ENCODE results near the gene SLK.

The SLK gene

GRCh38 chr10:104038537-104038936, 71.6 kb downstream of the SLK start:
- no peak overlapping the region for H3K4me3 ChIP-seq (ENCODE audit: low read length)
- no peak for DNase-seq (ENCODE audit: low read depth)
- TF ChIP-seq, protein P1, sequence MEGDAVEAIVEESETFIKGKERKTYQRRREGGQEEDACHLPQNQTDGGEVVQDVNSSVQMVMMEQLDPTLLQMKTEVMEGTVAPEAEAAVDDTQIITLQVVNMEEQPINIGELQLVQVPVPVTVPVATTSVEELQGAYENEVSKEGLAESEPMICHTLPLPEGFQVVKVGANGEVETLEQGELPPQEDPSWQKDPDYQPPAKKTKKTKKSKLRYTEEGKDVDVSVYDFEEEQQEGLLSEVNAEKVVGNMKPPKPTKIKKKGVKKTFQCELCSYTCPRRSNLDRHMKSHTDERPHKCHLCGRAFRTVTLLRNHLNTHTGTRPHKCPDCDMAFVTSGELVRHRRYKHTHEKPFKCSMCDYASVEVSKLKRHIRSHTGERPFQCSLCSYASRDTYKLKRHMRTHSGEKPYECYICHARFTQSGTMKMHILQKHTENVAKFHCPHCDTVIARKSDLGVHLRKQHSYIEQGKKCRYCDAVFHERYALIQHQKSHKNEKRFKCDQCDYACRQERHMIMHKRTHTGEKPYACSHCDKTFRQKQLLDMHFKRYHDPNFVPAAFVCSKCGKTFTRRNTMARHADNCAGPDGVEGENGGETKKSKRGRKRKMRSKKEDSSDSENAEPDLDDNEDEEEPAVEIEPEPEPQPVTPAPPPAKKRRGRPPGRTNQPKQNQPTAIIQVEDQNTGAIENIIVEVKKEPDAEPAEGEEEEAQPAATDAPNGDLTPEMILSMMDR (IDR thresholded peaks at IDR 0.05; ENCODE audit: insufficient read depth, low read depth, low read length, missing control alignments): no peak

GRCh38 chr10:104038958-104039752, 72.2 kb downstream of the SLK start:
- H3K4me3 ChIP-seq (ENCODE audit: low read length): no peak overlapping the region
- no peak for DNase-seq (ENCODE audit: low read depth)
- TF ChIP-seq, protein P1 (IDR thresholded peaks at IDR 0.05; ENCODE audit: insufficient read depth, low read depth, low read length, missing control alignments): no peak

GRCh38 chr10:104040382-104040781, 73.4 kb downstream of the SLK start:
- TF ChIP-seq, protein P1 (IDR thresholded peaks at IDR 0.05; ENCODE audit: insufficient read depth, low read depth, low read length, missing control alignments): no peak
- H3K4me3 ChIP-seq (ENCODE audit: low read length): no peak overlapping the region

GRCh38 chr10:104040862-104041789, 74.2 kb downstream of the SLK start:
- no peak overlapping the region for H3K4me3 ChIP-seq (ENCODE audit: low read length)
- TF ChIP-seq, protein P1 (IDR thresholded peaks at IDR 0.05; ENCODE audit: insufficient read depth, low read depth, low read length, missing control alignments): no peak
- no peak for DNase-seq (ENCODE audit: low read depth)

More at GRCh38 chr10:104040382-104040781, 73.4 kb downstream of the SLK start:
- no peak for DNase-seq (ENCODE audit: low read depth)

GRCh38 chr10:104041891-104042535, 75.1 kb downstream of the SLK start:
- TF ChIP-seq, protein P1 (IDR thresholded peaks at IDR 0.05; ENCODE audit: insufficient read depth, low read depth, low read length, missing control alignments): no peak
- no peak for DNase-seq (ENCODE audit: low read depth)

DNA sequence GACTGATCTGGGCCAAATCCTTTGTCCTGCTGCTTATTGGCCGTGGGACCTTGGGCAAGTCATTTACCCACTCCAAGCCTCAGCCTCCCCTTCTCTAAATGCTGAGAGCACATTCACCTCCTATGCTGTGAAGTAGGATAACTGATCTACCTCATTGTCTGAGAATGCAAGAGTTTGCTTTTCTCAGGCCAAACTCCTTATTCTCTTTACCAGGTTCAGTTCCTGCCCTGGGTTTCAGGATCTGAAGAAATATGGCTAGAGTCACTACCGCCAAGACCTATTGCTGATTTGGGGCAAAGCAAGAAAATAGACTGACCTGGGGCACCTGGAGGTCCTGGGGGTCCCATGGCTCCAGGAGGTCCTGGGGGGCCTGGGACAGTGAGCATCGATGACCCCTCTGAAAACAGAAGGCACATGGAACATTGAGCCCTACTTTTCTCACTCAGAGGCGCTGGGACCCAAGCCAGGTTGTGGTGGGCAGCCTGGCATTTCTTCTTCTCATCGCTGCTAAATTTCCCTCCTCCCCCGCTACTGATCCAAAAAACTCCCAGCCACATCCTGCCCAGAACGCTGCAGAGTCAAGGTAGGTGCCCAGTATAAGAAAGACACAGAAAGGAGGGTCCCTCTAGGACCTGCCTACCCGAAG, 76.4 kb downstream of the SLK start:
- TF ChIP-seq, protein P1 (IDR thresholded peaks at IDR 0.05; ENCODE audit: insufficient read depth, low read depth, low read length, missing control alignments): no peak
- H3K4me3 ChIP-seq (ENCODE audit: low read length): no peak overlapping the region
- DNase-seq (ENCODE audit: low read depth): no peak

More at GRCh38 chr10:104041891-104042535, 75.1 kb downstream of the SLK start:
- H3K4me3 ChIP-seq (ENCODE audit: low read length): no peak overlapping the region

All from epithelial cell of esophagus (primary cell).